Middle frontal gyrus (tissue), 1 donor: ENCODE data around the gene MED9.

Experiments used
- DNase-seq: peaks from one replicate; pipeline ENCODE4 v3.0.0-alpha.2; 2015; ENCODE audit warnings: low spot score; ENCODE audit errors: extremely low spot score

The MED9 gene

DNA sequence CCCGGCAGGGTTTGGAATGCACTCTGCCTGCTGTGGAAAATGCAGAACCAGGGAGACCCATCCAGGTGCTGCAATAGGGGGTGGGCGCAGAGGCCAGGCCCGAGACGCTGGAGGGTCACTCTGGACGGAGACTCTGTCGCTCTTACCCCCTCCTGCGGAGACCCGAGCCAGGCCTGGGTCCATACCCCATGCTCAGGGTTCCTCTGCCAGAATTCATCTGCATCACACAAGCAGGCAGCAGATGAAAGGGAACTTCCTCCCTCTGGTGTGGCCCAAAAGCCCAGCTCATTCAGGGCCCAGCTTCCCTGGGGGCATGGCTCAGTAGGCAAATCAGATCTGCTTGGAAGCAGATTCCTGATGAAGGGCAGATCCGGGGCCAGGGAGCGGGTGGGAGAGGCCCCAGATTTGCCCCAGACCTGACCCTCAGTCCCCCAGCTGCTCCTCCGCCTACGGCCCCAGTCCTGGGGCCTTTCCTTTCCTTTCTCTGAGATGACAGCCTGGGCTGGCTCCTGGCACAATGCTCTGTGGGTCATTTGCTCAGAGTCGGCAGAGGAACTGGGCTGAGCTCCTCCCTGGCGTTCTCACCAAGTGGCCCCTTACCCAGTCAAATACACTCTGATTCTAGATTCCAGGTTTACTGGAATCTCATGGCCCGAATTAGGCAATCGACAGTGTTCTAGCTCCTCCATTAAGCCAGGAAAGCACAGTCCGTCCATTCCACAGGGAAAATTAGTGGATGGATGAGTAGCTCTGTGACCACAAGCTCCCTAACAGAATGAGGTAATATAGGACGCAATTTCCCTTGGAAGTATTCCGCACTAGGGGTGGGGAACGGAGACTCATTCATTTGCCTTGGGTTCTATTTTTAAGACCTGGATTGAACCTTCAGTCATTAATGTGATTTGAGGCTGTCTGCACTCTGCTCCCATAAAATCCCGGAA is 38.5 kb downstream of the MED9 start:
- DNase-seq: no peak

- no peak for DNase-seq
Measured at GRCh38 chr17:17515934-17516930, 39.4 kb downstream of the MED9 start.

DNA sequence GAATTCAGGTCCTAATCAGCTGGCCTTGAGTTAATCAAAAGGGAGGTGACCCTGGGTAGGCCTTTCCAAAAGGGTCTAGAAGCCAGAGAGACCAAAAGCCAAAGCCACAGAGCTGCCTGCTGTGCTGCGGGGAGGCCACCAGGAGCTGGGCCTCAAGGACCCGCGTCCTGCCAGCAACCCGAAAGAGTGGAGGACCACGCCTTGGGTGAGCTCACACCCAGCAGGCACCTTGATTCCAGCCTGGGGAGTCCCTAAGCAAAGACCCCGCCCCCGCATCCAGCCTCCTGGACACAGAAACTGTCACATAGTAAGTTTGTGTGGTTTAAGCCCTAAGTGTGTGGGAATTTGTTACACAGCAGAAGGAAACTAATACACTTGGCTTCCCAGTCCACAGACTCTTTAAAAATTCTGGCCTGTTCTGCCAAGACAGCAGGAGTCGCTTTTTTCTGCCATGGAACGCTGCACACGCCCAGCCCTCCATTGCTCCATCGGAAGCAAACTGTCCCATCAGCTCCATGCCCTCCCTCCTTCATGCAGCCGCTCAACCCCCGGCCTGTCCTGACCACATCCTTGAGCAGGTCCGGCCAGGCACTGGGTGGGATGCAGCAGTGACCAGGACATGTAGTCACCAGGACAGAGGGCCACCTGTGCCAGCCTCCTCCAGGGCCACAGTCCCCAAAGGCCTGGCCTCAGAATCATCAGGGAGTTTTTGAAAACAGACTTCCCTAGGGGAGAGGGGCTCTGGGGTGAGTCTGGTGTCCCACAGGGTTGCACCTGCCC is 40.3 kb downstream of the MED9 start:
- DNase-seq: no peak

GRCh38 chr17:17518014-17518413 is 41.2 kb downstream of the MED9 start:
- no peak for DNase-seq

GRCh38 chr17:17518951-17519350 is 42.2 kb downstream of the MED9 start:
- DNase-seq: no peak

DNA sequence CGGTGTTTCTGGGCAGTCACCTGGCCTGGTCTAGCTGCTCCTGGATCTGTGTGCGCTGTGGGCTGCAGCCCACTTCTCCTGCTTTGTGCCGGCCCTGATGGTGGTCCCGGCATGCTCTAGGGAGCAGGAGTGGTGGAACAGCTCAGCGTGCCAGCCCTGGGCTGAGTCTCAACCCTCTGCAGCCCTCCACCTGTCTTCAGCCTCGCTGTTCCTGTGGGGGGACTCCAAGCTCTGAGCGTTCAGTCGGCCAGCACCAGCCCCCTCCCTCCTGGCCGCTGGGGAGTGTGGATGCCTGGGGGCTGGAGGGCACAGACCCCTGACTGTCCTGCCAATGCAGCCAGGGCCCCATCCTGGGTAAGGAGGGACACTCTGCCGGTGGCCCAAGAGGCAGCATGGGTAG is 43.1 kb downstream of the MED9 start:
- no peak for DNase-seq

DNA sequence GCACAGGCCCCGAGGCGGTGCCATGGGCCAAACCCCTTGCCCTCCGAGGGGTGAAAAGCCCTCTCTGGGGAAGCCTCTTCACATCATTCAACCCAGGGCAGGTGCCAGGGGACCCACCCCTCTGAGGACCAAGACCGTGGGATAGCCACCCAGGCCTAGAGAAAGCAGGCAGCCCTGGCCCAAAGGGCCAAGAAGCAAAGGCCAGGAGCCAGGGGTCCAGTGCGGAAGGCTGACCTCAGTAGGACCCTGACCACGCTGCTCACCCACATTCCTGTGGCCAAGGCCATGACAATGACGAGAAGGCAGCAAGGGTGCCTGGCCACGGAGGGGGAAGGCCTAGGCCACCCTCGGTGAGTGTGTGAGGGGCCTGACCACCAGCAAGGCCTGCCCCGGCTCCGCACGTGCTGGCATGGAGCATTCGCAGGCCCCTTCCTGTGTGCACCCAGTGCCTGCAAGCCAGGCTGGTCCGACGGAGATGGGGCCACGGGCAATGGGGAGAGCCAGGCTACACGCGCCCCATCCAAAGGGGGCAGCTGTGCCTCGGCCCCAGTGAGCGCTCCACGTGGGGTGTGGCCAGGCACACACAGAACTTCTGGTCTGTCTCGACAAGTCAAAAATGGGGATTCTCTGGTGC is 43.9 kb downstream of the MED9 start:
- no peak for DNase-seq

GRCh38 chr17:17523001-17523730 is 46.4 kb downstream of the MED9 start:
- DNase-seq: no peak

DNA sequence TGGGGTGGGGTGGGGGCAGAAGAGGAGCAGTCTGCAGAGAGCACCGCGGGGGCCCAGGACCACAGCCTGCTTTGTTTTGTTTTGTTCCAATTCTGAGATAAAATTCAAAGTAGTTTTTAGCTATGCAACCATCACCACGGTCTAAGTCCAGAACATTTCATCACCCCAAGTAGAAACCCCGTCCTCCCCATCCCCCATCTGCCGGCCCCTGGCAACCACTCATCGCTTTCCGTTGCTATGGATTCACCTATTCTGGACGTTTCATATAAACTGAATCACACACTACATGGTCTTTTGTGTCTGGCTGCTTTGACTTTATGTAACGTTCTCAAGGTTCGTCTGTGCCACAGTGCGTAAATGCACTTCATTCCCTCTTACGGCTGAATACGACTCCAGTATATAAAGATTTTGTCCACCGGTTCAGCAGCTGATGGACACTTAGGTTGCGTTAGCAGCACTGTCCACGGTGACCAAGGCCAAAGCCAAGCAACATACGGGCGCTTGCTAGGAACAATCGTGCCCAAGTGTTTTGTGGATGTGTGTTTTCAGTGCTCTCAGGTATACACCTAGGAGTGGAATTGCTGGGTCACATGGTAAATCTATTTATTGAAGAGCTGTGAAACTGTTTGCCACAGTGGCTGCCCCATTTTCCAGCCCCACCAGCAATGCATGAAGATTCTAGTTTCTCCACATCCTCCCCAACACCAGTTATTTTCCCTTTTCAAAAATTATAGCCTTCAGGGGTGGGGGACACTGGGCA is 47.1 kb downstream of the MED9 start:
- DNase-seq: no peak

DNA sequence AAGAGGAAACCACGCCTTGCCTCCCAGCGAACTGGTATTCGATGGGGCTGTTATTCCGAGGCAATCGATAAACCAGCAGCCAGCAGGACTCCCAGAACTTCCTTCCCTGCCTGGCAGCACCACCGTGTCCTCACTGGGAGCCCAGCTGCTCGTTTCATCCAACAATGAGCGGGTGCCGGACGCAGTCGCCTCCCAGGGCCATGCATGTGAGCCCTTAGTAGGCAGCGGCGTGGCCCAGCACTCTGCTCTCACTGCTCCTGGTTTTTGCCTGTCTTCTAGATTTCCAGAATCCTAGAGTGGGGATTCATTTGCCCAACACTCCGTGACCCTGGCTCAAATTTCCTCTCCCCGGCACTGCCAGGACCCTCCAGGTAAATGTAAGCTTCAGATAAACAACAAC is 48.5 kb downstream of the MED9 start:
- no peak for DNase-seq

- no peak for DNase-seq
Measured at GRCh38 chr17:17525956-17526355, 49.2 kb downstream of the MED9 start.

- DNase-seq: no peak
Measured at GRCh38 chr17:17526369-17526768, 49.6 kb downstream of the MED9 start.

DNA sequence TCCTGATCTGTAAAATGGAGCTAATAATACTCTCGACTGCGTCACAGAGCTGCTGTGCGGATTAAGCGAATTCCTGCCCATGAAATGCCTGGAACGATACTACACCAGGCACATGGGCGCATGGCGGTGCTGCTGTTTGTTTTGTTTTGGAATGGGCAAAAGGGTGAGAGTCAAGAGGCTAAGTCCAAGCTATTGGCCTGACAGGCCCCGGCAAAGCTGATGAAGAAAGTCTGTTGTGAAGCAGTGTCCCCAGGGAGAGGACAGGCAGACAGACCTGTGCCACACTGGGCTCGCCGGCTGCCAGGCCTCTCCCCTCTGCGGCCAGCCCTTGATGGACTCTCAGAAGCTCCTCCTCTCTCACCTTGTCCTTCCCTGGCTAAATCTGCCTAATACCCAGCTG is 50.7 kb downstream of the MED9 start:
- no peak for DNase-seq

DNA sequence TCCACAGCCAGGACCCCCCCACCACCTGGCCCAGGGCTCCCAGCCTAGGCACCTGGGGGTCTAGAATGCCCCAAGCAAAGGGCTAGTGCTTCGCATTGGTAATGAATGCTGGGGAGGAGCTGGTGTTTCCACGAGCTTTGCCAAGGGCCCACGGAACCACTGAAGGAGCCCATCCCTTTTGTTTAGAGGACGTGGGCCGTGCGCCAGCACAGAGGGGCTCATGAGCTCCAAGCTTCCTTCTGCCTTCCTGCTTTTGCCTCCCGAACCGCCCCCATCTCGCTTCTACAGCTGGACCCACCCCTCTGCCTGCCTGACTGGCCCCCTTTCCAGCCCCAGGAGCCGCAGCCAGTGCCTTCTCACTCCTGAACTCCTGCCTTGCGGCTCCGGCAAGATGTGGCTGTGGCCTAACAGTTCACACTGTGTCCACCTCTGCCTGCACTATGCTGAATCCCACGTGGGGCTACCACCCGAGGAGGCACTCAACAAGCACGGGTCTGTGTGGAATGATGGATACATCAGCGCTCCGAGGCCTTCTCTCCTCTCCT is 51.2 kb downstream of the MED9 start:
- no peak for DNase-seq

DNA sequence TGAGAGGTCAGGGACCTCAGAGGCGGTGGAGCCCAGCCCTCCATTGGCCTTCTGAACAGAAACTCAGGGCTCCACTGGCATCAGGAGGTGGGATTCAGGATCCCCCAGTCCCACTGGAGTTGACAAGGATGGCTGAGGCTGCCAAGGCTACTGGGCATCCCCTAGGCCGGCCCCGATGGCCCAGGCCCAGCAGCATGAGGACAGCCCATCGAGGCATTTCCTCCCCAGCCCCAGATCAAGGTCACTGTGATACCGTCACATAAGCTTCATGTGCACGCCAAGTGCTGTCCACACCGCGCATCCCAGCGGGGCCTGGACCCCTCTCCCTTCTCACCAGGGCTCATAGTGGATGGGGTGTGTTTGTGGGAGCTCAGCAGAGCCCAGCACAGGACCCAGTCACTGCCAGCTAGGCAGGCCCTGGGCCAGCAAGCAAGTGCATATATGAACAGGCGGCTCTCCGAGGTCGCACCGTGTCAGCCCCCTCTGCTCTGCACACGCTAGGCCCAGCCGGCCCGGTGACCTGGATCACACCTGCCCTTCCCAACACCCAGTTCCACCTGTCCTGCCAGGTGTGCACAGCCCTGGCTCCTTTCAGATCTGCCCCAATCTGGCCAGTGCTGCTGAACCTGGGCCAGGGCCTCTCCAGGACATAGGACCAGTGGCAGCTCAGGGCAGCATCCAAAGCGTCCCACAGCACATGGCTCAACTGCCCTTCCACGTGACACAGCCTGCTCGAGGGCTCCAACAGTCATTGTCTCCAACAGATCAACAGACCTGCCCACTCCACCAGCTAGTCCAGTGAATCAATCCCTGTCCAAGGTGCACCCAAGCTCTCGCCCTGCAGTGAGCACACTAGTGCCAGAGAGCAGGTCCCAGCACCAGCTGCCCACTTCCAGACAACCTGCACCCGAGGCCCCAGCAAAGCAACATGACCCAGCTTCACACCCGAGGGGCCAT is 52.2 kb downstream of the MED9 start:
- no peak for DNase-seq

- no peak for DNase-seq
Measured at GRCh38 chr17:17531156-17531555, 54.4 kb downstream of the MED9 start.

- no peak for DNase-seq
Measured at GRCh38 chr17:17532991-17533390, 56.2 kb downstream of the MED9 start.

- no peak for DNase-seq
Measured at GRCh38 chr17:17533901-17534441, 57.2 kb downstream of the MED9 start.
